Activated CD8-positive, alpha-beta memory T cell treated with anti-CD3 and anti-CD28 coated beads for 1 hour (primary cell): ENCODE data around the gene CDK7.
"Not testable (repeated sequence)": the region's sequence is repeated elsewhere in the genome, so short reads cannot be mapped to it uniquely, and the experiment has no call there.

Source experiments
- DNase-seq, 2 donors: peaks; one replicate each; pipeline ENCODE4 v3.0.0-alpha.2; 2020; ENCODE audit warnings: low read depth in 1 of 2; ENCODE audit errors: extremely low read depth in 1 of 2

CDK7 gene

GRCh38 chr5:69236733-69237132, 2.0 kb downstream of the CDK7 start:
- DNase-seq = not testable (repeated sequence)

GRCh38 chr5:69237877-69238276, 3.2 kb downstream of the CDK7 start:
- DNase-seq = no peak

- DNase-seq = no peak
Measured at GRCh38 chr5:69238760-69239251, 4.1 kb downstream of the CDK7 start.

- no peak for DNase-seq
Measured at GRCh38 chr5:69242215-69242927, 7.7 kb downstream of the CDK7 start.

GRCh38 chr5:69245031-69245430, 10.3 kb downstream of the CDK7 start:
- DNase-seq = no peak

- no peak for DNase-seq
Measured at GRCh38 chr5:69248019-69248418, 13.3 kb downstream of the CDK7 start.

GRCh38 chr5:69250593-69250992, 15.9 kb downstream of the CDK7 start:
- no peak for DNase-seq

- DNase-seq = no peak
Measured at GRCh38 chr5:69252437-69252836, 17.8 kb downstream of the CDK7 start.

- not testable (repeated sequence) for DNase-seq
Measured at GRCh38 chr5:69255940-69256339, 21.3 kb downstream of the CDK7 start.

- DNase-seq = no peak
Measured at GRCh38 chr5:69257577-69257976, 22.9 kb downstream of the CDK7 start.

- DNase-seq = no peak
Measured at GRCh38 chr5:69261034-69261433, 26.3 kb downstream of the CDK7 start.

- DNase-seq = no peak
Measured at GRCh38 chr5:69265931-69266330, 31.2 kb downstream of the CDK7 start.

GRCh38 chr5:69268899-69269298, 34.2 kb downstream of the CDK7 start:
- DNase-seq = no peak

- DNase-seq = no peak
Measured at GRCh38 chr5:69270840-69271239, 36.2 kb downstream of the CDK7 start.

- DNase-seq = no peak
Measured at GRCh38 chr5:69271376-69271775, 36.7 kb downstream of the CDK7 start.

- DNase-seq = no peak
Measured at GRCh38 chr5:69275563-69275962, 40.9 kb downstream of the CDK7 start.

GRCh38 chr5:69276422-69277174, 41.9 kb downstream of the CDK7 start:
- no peak for DNase-seq

GRCh38 chr5:69279517-69279916, 44.8 kb downstream of the CDK7 start:
- no peak for DNase-seq

GRCh38 chr5:69281114-69281513, 46.4 kb downstream of the CDK7 start:
- DNase-seq = no peak

GRCh38 chr5:69284203-69284602, 49.5 kb downstream of the CDK7 start:
- no peak for DNase-seq

GRCh38 chr5:69285448-69286116, 50.9 kb downstream of the CDK7 start:
- no peak for DNase-seq

- no peak for DNase-seq
Measured at GRCh38 chr5:69288069-69288468, 53.4 kb downstream of the CDK7 start.
